Inflammatory macrophage treated with lipopolysaccharide for 1 hour (primary cell): Measurements from ENCODE around the gene NUDT22.
"Not testable (repeated sequence)": the region's sequence is repeated elsewhere in the genome, so short reads cannot be mapped to it uniquely, and the experiment has no call there.

Experiments
- DNase-seq, 2 donors: peaks; one replicate each; pipeline ENCODE4 v3.0.0-alpha.2; 2020 to 2022

The NUDT22 gene

GRCh38 chr11:64245401-64245796, 19.3 kb downstream of the NUDT22 start:
- no peak for DNase-seq

DNA sequence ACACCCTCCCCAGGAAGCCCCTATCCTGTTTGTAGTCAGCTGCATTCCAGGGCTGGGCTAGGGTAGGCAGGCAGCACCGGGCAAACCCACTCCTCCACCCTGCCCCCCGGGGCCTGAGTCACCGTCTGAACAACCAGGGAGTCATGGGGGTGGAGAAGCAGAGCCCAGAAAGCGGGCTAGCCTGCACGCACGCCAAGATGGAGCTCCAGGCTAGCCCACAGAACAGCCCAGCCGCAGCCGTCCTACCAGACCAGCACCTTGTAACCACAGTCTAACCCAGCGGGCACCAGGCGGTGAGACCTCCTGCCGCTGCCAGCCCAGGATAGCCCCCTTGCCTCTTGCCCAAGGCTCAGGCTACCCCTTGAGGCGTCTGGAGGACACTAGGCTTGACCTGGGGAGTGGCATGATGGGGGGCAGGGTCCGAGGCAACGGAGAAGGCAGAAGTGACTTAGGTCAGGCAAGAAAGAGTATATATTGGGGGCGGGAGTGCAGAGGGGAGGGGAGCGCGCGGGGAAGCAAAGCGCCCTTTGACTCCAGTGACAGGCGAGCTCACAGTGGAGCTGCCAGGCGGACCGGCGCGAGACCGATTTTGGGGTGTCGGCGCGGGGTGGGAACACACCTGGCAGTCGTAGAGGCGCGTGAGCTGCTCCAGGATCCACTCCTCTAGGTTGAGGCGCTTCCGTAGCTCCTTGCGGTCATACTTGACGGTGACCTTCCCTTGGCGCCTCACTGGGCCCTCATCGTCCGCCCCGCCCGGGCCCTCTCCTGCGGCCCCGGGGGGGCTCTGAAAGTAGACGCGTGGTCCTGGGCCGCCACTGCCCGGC, 19.9 kb downstream of the NUDT22 start:
- DNase-seq: peak; percentile 56 to 70

- not testable (repeated sequence) for DNase-seq
These were observed 20.5 kb downstream of the NUDT22 start for GRCh38 chr11:64246621-64246870.

- peak; percentile 78 to 79 for DNase-seq
These were observed 21.0 kb downstream of the NUDT22 start, which contains the start of gene PPP1R14B for GRCh38 chr11:64246871-64247728. PPP1R14B (minus strand) TSS chr11:64246943; CDS start chr11:64246673, 270 bp downstream.

DNA sequence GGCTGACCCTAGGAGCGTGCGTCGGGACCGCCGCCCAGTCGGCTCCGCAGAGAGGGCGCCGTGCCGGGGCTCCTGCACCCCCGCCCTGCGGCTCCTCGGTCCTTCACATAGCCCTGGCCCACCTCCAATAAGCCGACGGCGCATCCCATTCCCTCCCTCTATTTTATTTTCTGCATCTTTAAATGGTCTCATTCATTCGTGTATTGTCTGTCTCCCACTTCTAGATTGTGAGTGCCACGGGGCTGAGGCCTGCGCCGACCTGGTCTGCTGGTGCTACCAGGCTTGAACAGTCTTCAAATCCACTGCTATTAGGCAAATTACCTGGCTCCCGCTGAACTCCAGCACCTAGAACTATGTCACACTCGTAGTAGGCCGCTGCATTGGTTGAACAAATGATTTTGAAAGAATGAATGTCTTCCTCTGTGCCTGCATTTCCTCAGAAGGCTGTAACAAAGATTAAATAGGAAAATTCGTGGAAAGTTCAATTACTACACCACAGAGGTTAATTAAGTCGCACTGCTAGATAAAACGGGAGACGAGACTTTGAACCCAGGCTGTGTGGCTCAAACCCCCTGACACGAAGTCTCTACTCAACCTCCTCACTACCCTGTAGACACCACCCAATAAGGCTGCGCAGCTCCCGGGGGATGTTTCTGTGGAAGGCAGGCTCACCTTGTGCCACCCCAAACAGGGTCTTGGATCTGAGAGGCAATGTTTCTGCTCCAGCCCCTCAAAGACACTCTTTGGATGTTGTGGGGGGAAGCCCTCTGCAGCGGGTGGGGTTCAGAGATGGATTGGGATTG, 21.9 kb downstream of the NUDT22 start:
- no peak for DNase-seq

DNA sequence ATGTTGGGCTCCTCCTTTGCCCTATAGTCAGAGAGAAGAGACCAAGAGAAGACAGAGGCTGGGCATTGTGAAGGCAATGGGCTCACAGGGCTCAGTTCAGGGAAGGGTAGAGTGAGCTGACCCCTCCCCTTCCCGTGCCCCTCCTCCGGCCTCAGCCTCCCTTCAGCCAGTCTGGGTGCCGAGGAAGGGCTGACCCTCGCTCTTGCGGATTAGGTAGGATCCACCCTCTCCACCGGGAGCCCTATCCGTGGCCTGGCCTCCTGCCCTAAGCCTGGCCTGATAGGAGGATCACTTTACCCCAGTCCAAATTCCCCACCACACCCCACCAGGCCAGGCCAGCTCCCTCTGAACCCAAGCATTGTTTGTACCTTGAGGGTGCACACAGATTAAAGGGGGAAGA, 22.5 kb downstream of the NUDT22 start:
- DNase-seq: no peak

- no peak for DNase-seq
These were observed 23.0 kb downstream of the NUDT22 start for GRCh38 chr11:64249038-64249437.

DNA sequence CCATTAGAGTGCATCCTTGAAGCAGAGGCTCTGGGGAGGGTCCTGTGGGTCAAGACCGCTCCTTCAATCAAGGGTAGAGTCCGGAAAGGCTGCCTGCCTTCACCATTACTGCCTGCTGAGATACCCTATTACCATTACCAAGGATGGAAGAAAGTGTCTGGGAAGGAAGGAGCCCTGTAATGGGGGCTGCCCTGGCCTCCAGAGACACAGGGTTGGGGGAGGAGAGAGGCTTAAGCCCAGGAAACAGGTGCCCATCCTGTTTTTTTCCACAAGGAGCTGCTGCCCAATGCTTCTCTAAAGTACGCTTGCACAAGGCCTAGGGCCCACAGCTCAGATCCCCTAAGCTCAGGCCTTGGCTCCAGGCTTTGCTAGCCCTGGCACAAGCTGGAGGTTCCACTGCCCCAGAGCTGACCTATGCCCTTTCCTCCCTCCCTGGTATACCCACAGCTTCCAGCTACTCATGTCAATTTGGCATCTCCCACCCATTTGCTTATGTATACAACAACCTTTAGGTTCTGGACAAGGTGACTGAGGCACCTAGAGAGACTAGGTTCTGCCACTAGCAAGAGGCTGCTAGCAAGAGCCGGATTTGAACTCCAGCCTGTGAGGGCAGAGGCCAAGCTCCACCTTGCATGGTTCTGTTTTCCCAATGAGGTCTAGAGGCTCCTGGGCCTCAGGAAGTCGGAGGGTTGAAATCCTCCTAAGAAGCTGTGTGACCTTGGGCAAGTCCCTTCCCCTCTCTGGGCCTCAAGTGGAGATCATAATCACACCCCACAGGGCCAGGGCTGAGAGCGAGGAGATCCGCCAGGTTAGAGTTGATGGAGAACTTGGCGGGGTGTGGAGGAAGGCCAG, 23.7 kb downstream of the NUDT22 start:
- DNase-seq: no peak

- no peak for DNase-seq
These were observed 24.4 kb downstream of the NUDT22 start for GRCh38 chr11:64250415-64251015.

GRCh38 chr11:64251016-64251752, 25.1 kb downstream of the NUDT22 start, which contains the start of gene PLCB3:
PLCB3 (plus strand) TSS chr11:64251530; CDS start chr11:64251650, 120 bp downstream.
- peak; percentile 39 to 77 for DNase-seq

GRCh38 chr11:64251753-64252002, 25.6 kb downstream of the NUDT22 start:
- DNase-seq: no peak

GRCh38 chr11:64252003-64252872, 26.2 kb downstream of the NUDT22 start:
- peak in 1 of 2 donors; percentile 42 for DNase-seq

GRCh38 chr11:64253043-64253442, 27.0 kb downstream of the NUDT22 start:
- no peak for DNase-seq

GRCh38 chr11:64253481-64253880, 27.4 kb downstream of the NUDT22 start:
- DNase-seq: no peak

- DNase-seq: no peak
These were observed 28.3 kb downstream of the NUDT22 start for GRCh38 chr11:64254326-64254725.

DNA sequence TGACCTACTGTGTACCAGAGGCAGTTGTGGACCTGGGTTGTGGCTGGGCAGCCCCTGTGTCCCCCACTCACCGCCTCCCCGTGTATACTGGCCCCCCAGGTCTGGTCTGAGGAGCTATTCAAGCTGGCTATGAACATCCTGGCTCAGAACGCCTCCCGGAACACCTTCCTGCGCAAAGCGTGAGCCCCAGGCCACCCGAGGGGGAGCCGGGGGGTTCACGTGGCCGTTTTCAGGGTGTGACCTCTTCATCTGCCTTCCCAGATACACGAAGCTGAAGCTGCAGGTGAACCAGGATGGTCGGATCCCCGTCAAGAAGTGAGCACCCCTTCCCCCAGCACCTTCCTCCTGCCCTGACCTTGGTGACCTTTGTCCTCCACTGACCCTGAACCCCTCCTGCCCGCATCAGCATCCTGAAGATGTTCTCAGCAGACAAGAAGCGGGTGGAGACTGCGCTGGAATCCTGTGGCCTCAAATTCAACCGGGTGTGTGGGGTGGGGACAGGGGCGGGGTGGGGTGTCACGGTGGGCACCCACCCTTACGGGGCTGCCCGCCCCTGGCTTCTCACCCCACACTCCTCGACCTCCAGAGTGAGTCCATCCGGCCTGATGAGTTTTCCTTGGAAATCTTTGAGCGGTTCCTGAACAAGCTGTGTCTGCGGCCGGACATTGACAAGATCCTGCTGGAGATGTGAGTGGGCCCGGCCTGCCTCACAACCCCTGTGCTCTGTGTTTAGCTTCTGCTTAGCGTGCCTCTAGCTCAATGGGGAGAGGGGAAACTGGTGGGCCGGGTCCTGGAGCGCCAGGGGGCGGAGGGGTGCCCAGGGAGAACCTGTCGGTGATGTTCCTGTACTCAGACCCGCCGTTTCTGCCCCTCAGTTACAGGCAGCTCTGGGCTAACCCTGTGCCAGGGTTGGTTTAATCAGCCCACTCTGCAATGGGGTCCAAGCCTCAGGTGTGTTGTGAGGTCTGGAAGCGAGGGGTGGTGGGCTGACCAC, 29.4 kb downstream of the NUDT22 start:
- no peak for DNase-seq

- no peak for DNase-seq
These were observed 30.2 kb downstream of the NUDT22 start for GRCh38 chr11:64256300-64256699.

- DNase-seq: no peak
These were observed 32.3 kb downstream of the NUDT22 start for GRCh38 chr11:64258356-64258755.

GRCh38 chr11:64258946-64259532, 33.0 kb downstream of the NUDT22 start:
- no peak for DNase-seq
